Measurements from ENCODE around the gene LRRTM2.

Gene LRRTM2

DNA sequence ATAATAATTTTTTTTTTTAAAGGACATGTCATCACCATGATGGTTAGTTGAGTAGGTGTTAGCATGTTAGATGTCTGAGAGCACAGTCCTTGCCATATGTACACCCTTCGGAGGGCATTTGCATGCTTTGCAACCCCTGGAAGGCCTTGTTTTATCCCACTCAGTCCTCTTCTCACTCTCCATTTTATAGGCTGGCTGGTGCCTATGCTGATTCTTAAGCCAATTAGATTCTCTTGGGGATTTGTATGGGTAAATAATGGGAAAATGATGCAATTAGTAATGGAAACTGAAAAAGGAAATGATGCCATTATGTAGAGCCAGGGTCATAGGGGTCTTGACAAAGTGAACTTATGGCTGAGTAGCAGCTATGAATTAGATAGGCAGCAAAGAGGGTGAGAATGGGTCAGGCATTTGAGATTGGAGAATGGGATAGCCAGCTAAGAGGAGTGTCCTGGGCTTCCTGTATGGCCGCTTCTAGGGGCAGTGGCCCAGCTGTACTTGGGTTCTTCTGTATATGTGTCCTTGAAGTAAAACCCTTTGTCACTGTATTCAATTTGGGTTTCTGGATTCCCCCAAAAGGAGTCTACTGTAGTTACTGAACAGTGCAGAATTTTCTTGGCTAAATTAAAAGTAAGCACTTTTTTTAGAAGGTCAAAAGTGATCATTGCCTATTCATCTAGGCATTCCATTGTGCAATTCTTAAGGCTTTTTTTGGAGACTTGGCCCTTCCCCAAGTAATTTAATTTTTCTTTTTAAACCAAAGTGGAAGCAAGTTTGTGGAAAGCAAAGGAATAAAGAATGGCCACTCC lies 31.6 kb downstream of the LRRTM2 start:
- no peak overlapping the region for H3K27ac ChIP-seq (ENCODE audit: low read length)
- H4K20me1 ChIP-seq (ENCODE audit: insufficient read depth, low read length): no peaks in the 10 kb centered on the region
- H2AFZ ChIP-seq (ENCODE audit: low read depth, low read length): no peak overlapping the region
- H3K4me1 ChIP-seq (ENCODE audit: insufficient read depth, low read length): no peaks in the 10 kb centered on the region
- DNase-seq: no peak
- TF ChIP-seq, protein P1, sequence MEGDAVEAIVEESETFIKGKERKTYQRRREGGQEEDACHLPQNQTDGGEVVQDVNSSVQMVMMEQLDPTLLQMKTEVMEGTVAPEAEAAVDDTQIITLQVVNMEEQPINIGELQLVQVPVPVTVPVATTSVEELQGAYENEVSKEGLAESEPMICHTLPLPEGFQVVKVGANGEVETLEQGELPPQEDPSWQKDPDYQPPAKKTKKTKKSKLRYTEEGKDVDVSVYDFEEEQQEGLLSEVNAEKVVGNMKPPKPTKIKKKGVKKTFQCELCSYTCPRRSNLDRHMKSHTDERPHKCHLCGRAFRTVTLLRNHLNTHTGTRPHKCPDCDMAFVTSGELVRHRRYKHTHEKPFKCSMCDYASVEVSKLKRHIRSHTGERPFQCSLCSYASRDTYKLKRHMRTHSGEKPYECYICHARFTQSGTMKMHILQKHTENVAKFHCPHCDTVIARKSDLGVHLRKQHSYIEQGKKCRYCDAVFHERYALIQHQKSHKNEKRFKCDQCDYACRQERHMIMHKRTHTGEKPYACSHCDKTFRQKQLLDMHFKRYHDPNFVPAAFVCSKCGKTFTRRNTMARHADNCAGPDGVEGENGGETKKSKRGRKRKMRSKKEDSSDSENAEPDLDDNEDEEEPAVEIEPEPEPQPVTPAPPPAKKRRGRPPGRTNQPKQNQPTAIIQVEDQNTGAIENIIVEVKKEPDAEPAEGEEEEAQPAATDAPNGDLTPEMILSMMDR (IDR thresholded peaks at IDR 0.05; ENCODE audit: borderline replicate concordance, extremely low read depth, low read length, poor library complexity, severe bottlenecking): no peak
- TF ChIP-seq EZH2 (IDR thresholded peaks at IDR 0.05; ENCODE audit: borderline replicate concordance, low read depth, low read length, severe bottlenecking): no peak
- H3K27me3 ChIP-seq (ENCODE audit: insufficient read depth, low read length, poor library complexity): no peaks in the 10 kb centered on the region
- H3K36me3 ChIP-seq (ENCODE audit: insufficient read depth, low read length): no peaks in the 10 kb centered on the region
- H3K9ac ChIP-seq (ENCODE audit: low read depth, low read length): no peak overlapping the region
- no peak overlapping the region for H3K4me3 ChIP-seq (ENCODE audit: low read depth in 1 of 2, low read length in 2 of 2)
- no peaks in the 10 kb centered on the region for H3K9me3 ChIP-seq (ENCODE audit: insufficient read depth, low read length, severe bottlenecking)
- H3K4me2 ChIP-seq (ENCODE audit: insufficient read depth, low read length): no peak overlapping the region
- ATAC-seq (ENCODE audit: insufficient read depth, low read depth): no peak
- no peaks in the 10 kb centered on the region for H3K79me2 ChIP-seq (ENCODE audit: insufficient read depth, low read length)

DNA sequence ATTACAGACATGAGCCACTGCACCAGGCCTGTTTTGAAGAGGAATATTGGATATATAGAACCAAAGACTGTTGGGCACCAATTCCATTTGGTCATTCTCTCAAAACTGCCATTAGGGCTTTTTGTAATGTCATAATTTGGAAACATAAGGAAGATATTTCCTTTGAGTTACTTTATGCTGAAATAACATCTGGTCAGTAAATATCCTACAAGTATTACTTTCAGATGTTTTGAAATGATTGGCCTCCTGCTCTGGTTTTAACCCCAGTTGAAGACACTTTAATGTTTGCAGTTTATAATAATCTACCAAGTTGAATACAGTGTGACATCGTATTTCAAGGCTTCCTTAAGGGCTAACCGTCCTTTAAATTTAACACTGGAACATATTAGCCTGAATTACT lies 33.6 kb downstream of the LRRTM2 start:
- no peaks in the 10 kb centered on the region for H4K20me1 ChIP-seq (ENCODE audit: insufficient read depth, low read length)
- DNase-seq (no peak), ATAC-seq (ENCODE audit: insufficient read depth, low read depth) (no peak)
- H3K36me3 ChIP-seq (ENCODE audit: insufficient read depth, low read length): no peaks in the 10 kb centered on the region
- H2AFZ ChIP-seq (ENCODE audit: low read depth, low read length): no peak overlapping the region
- H3K4me1 ChIP-seq (ENCODE audit: insufficient read depth, low read length): no peaks in the 10 kb centered on the region
- TF ChIP-seq EZH2 (IDR thresholded peaks at IDR 0.05; ENCODE audit: borderline replicate concordance, low read depth, low read length, severe bottlenecking): no peak
- TF ChIP-seq, protein P1 (IDR thresholded peaks at IDR 0.05; ENCODE audit: borderline replicate concordance, extremely low read depth, low read length, poor library complexity, severe bottlenecking): no peak
- no peak overlapping the region for H3K27ac ChIP-seq (ENCODE audit: low read length)
- H3K4me3 ChIP-seq (ENCODE audit: low read depth in 1 of 2, low read length in 2 of 2): no peak overlapping the region
- H3K27me3 ChIP-seq (ENCODE audit: insufficient read depth, low read length, poor library complexity): no peaks in the 10 kb centered on the region
- H3K9ac ChIP-seq (ENCODE audit: low read depth, low read length): no peak overlapping the region
- no peaks in the 10 kb centered on the region for H3K79me2 ChIP-seq (ENCODE audit: insufficient read depth, low read length)
- H3K9me3 ChIP-seq (ENCODE audit: insufficient read depth, low read length, severe bottlenecking): no peaks in the 10 kb centered on the region
- no peak overlapping the region for H3K4me2 ChIP-seq (ENCODE audit: insufficient read depth, low read length)

DNA sequence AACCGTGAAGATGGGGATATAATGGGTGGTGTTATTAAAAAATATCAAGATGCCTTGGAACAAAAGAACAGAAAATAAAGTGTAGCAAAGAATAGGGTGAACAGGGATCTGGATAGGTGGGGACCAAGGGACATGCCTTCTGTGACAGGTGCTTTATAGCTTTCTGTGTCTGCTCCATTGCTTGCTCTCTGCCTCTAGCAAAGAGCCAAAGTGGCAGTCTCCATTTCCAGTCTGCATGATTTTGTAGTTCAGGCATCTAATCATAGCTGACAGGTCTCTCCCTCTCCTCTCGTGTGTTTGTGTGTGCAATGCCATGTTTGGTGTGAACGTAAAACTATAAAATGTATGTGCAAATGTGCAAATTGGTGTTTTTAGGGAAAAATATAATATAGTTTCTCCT lies 35.0 kb downstream of the LRRTM2 start:
- no peak for ATAC-seq (ENCODE audit: insufficient read depth, low read depth)
- TF ChIP-seq, protein P1 (IDR thresholded peaks at IDR 0.05; ENCODE audit: borderline replicate concordance, extremely low read depth, low read length, poor library complexity, severe bottlenecking): no peak
- TF ChIP-seq EZH2 (IDR thresholded peaks at IDR 0.05; ENCODE audit: borderline replicate concordance, low read depth, low read length, severe bottlenecking): no peak
- Histone ChIP-seq H3K79me2 (ENCODE audit: insufficient read depth, low read length) (no peaks in the 10 kb centered on the region), H4K20me1 (ENCODE audit: insufficient read depth, low read length) (no peaks in the 10 kb centered on the region), H3K4me2 (ENCODE audit: insufficient read depth, low read length) (no peak overlapping the region), H3K4me3 (ENCODE audit: low read depth in 1 of 2, low read length in 2 of 2) (no peak overlapping the region), H3K4me1 (ENCODE audit: insufficient read depth, low read length) (no peaks in the 10 kb centered on the region), H3K36me3 (ENCODE audit: insufficient read depth, low read length) (no peaks in the 10 kb centered on the region), H3K27ac (ENCODE audit: low read length) (no peak overlapping the region), H3K27me3 (ENCODE audit: insufficient read depth, low read length, poor library complexity) (no peaks in the 10 kb centered on the region), H3K9me3 (ENCODE audit: insufficient read depth, low read length, severe bottlenecking) (no peaks in the 10 kb centered on the region), H3K9ac (ENCODE audit: low read depth, low read length) (no peak overlapping the region), H2AFZ (ENCODE audit: low read depth, low read length) (no peak overlapping the region)
- no peak for DNase-seq
